GM12891 (cell line): ENCODE results near the gene PIK3R5.

Experiments
- POLR2A ChIP-seq: IDR thresholded peaks from 2 replicates; pipeline ENCODE4 v1.6.1; 2011; ENCODE audit warnings: low read depth, low read length, control low read depth
- POLR2AphosphoS5 ChIP-seq: IDR thresholded peaks from 2 replicates; pipeline ENCODE4 v1.6.1; 2011; ENCODE audit warnings: low read depth, low read length, control low read depth
- POU2F2 ChIP-seq: IDR thresholded peaks from 2 replicates; pipeline ENCODE4 v1.6.1; 2011; ENCODE audit warnings: low read depth, mild to moderate bottlenecking, control low read depth, low read length, moderate library complexity
- SPI1 ChIP-seq: IDR thresholded peaks from 2 replicates; pipeline ENCODE4 v1.6.1; 2011; ENCODE audit warnings: low read depth, low read length, control low read depth
- TAF1 ChIP-seq: IDR thresholded peaks from 2 replicates; pipeline ENCODE4 v1.6.1; 2011; ENCODE audit warnings: low read depth, low read length, control low read depth

DNA sequence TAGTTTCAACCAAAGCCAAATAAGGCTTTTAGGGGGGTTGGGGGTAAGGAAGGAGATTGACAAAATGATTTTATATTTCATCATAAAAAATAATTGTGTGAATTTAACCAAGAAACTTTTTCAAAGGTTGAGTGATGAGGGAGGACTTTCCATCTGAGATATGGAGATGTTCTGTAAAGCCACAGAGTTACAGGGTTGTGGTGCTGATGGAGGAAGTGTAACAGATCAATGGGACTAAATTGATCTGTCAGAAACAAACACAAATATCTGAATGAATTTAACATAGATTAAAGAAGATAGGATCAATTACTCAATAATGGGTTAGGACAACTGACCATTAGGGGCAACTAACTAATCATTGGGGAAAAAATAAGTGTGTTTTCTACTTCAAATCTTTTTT is 14.2 kb upstream of the PIK3R5 start:
- TF ChIP-seq POLR2A (no peak), SPI1 (peak; percentile 63), POLR2AphosphoS5 (no peak), TAF1 (no peak), POU2F2 (no peak)
